T-cell (primary cell): Measurements from ENCODE around the gene NAB1. TPM values are rescaled to one million over a fixed set of nuclear protein-coding genes. Genes with fewer than 3 reads are reported as not detected.

Source experiments
- ATAC-seq, 4 experiments: fragments of 200-7000 bp in 3 of 4; fragments of 150-1000 bp in 1 of 4; cut with Tn5 transposase; replicated peaks in 1 of 4; 1 replicate in 3 of 4; 2 replicates in 1 of 4; pipeline ENCODE4 v1.10.0; 2021; ENCODE audit warnings: moderate library complexity in 3 of 4, mild to moderate bottlenecking in 2 of 4, moderate number of reproducible peaks in 1 of 4
- CTCF ChIA-PET, 2 donors: fragments of 300-600 bp; sonication (Branson Sonifier 250); formaldehyde crosslinking; loops; one replicate each; lab custom pipeline; 2022; ENCODE audit warnings: antibody characterized with exemption in 2 of 2; lab: Charles Lee
- POLR2A ChIA-PET, 2 donors: fragments of 300-600 bp; sonication (Branson Sonifier 250); formaldehyde crosslinking; loops; one replicate each; lab custom pipeline; 2022; ENCODE audit warnings: antibody characterized with exemption in 2 of 2; lab: Charles Lee
- DNase-seq, 35 experiments: peaks; one replicate each; pipeline versions ENCODE4 v3.0.0 to v3.0.0-alpha.2; 2013 to 2023
- H3K27ac ChIP-seq: one replicate; pipeline ENCODE4 v1.5.1; 2013; ENCODE audit warnings: low read length
- H3K27me3 ChIP-seq, 2 experiments: replicated peaks in 1 of 2; 1 replicate in 1 of 2; 2 replicates in 1 of 2; pipeline versions ENCODE4 v1.6.1 to v1.7.0; 2013; ENCODE audit warnings: low read length in 1 of 2, mixed read lengths in 1 of 2; ENCODE audit not compliant: control insufficient read depth in 2 of 2, insufficient read depth in 2 of 2; ENCODE audit errors: extremely low read depth in 1 of 2
- H3K36me3 ChIP-seq, 2 donors: 1 replicate in 1 of 2; 2 replicates in 1 of 2; pipeline versions ENCODE4 v1.6.1 to v1.7.0; 2013; ENCODE audit warnings: low read length in 1 of 2; ENCODE audit not compliant: control insufficient read depth in 2 of 2, insufficient read depth in 1 of 2; ENCODE audit errors: extremely low read depth in 1 of 2
- H3K4me1 ChIP-seq, 2 experiments: 1 replicate in 1 of 2; 2 replicates in 1 of 2; pipeline versions ENCODE4 v1.6.1 to v1.7.0; 2013; ENCODE audit warnings: low read length in 2 of 2, mixed read lengths in 1 of 2; ENCODE audit not compliant: insufficient read depth in 2 of 2, control insufficient read depth in 1 of 2; ENCODE audit errors: extremely low read depth in 1 of 2
- H3K4me3 ChIP-seq, 2 donors: 1 replicate in 1 of 2; 2 replicates in 1 of 2; pipeline versions ENCODE4 v1.5.1 to v1.7.0; 2013; ENCODE audit warnings: mild to moderate bottlenecking in 2 of 2, low read length in 1 of 2, moderate library complexity in 1 of 2; ENCODE audit not compliant: control insufficient read depth in 1 of 2; ENCODE audit errors: extremely low read depth in 1 of 2
- H3K9me3 ChIP-seq: 2 replicates; pipeline ENCODE4 v1.7.0; 2013
- H3K27ac Mint-ChIP-seq, 2 donors: one replicate each; pipeline ENCODE4 v1.8.0; 2020 to 2021; ENCODE audit warnings: mild to moderate bottlenecking in 2 of 2, mixed read lengths in 2 of 2
- H3K27me3 Mint-ChIP-seq, 2 donors: one replicate each; pipeline ENCODE4 v1.8.0; 2021 to 2022; ENCODE audit warnings: mixed read lengths in 2 of 2
- H3K36me3 Mint-ChIP-seq: one replicate; pipeline ENCODE4 v1.8.0; 2021; ENCODE audit warnings: mixed read lengths
- H3K4me1 Mint-ChIP-seq, 3 donors: one replicate each; pipeline ENCODE4 v1.8.0; 2020 to 2022; ENCODE audit warnings: mixed read lengths in 3 of 3, mild to moderate bottlenecking in 1 of 3
- H3K4me3 Mint-ChIP-seq, 3 donors: one replicate each; pipeline ENCODE4 v1.8.0; 2020 to 2022; ENCODE audit warnings: mild to moderate bottlenecking in 3 of 3, mixed read lengths in 3 of 3, moderate library complexity in 3 of 3
- H3K9me3 Mint-ChIP-seq, 3 donors: one replicate each; pipeline ENCODE4 v1.8.0; 2020 to 2022; ENCODE audit warnings: mixed read lengths in 3 of 3
- WGBS: methylation state at CpG from one replicate; pipeline ENCODE4 v1.1.5; 2013; ENCODE audit warnings: missing lambda C conversion rate; ENCODE audit not compliant: insufficient coverage; 5-methylcytosine and 5-hydroxymethylcytosine counted together
- total RNA-seq, 35 experiments: library from RNA in 6 of 35; stranded (reverse) in 6 of 35; fragments of 120-200 nt in 1 of 35; gene quantifications; one replicate each; pipeline versions ENCODE4 v1.2.1 to v1.2.4 and lab custom pipeline; 2013 to 2026

The NAB1 gene
- total RNA-seq (10 to 100 TPM; 17.7 to 22.1 (median 19.2) TPM), total RNA-seq (lab: John Stamatoyannopoulos, UW) (35.2 to 237 (median 45.5) reads per million in 29 experiments)
- 31.8 TPM for total RNA-seq (2013)

GRCh38 chr2:190649035-190649797, at the start of gene NAB1:
TSS of gene NAB1 (plus strand) at chr2:190649083. CDS start at chr2:190659177, 10,094 bp downstream.
- Histone ChIP-seq H3K27me3 (no peaks in the 10 kb centered on the region), H3K9me3 (no peaks in the 10 kb centered on the region), H3K4me3 (peak within 1 kb of the TSS; percentile 82 to 92), H3K27ac (peak within 1 kb of the TSS; percentile 90), H3K36me3 (no peaks in the 10 kb centered on the region), H3K4me1 (peaks cover 13% of the 10 kb centered on the region in 2 experiments)
- H3K9me3 Mint-ChIP-seq: no peaks in the 10 kb centered on the region
- no peaks in the 10 kb centered on the region for H3K27me3 Mint-ChIP-seq
- peak within 1 kb of the TSS; percentile 82 to 91 for H3K27ac Mint-ChIP-seq
- H3K4me1 Mint-ChIP-seq: peaks cover 38 to 41% (median 41%) of the 10 kb centered on the region in 3 donors
- peak in 31 of 35 experiments; percentile 10 to 75 (median 42) for DNase-seq
- ChIA-PET POLR2A (no interaction called here), CTCF (interaction anchor here in 1 of 2 donors (2.3 kb wide), 1 partner anchor 30 kb away, joined by 17 read pairs; no protein-coding TSS in a partner anchor)
- H3K36me3 Mint-ChIP-seq: no peaks in the 10 kb centered on the region
- under 1% methylated on average over 58 of the region's 95 CpGs for WGBS
- peak within 1 kb of the TSS; percentile 90 to 93 (median 91) for H3K4me3 Mint-ChIP-seq
- ATAC-seq: peak; percentile 42 to 67 (median 64)

GRCh38 chr2:190599546-190600220, 49.2 kb upstream of the NAB1 start:
- Mint-ChIP-seq H3K27me3 (no peaks in the 10 kb centered on the region), H3K36me3 (no peaks in the 10 kb centered on the region), H3K4me3 (no peak overlapping the region), H3K27ac (no peak overlapping the region), H3K4me1 (peaks cover 11 to 15% (median 14%) of the 10 kb centered on the region in 3 donors), H3K9me3 (no peaks in the 10 kb centered on the region)
- WGBS: 100% methylated on average over 5 of the region's 8 CpGs
- no peaks in the 10 kb centered on the region for H3K36me3 ChIP-seq
- H3K4me1 ChIP-seq: peaks cover 0 to 4% of the 10 kb centered on the region in 2 experiments
- no peaks in the 10 kb centered on the region for H3K27me3 ChIP-seq
- H3K27ac ChIP-seq: no peak overlapping the region
- no peak for ATAC-seq
- H3K9me3 ChIP-seq: no peaks in the 10 kb centered on the region
- ChIA-PET POLR2A (no interaction called here), CTCF (interaction anchor here (0.6 to 1.0 kb wide), 3 partner anchors 13 to 229 kb away, joined by 3 read pairs; no protein-coding TSS in a partner anchor)
- DNase-seq: no peak
- no peak overlapping the region for H3K4me3 ChIP-seq

GRCh38 chr2:190600293-190601103, 48.4 kb upstream of the NAB1 start:
- no peaks in the 10 kb centered on the region for H3K36me3 ChIP-seq
- H3K9me3 Mint-ChIP-seq: no peaks in the 10 kb centered on the region
- CTCF ChIA-PET: no interaction called here
- POLR2A ChIA-PET: no interaction called here
- H3K27ac ChIP-seq: no peak overlapping the region
- no peaks in the 10 kb centered on the region for H3K27me3 ChIP-seq
- H3K4me3 ChIP-seq: no peak overlapping the region
- H3K4me3 Mint-ChIP-seq: no peak overlapping the region
- no peak for ATAC-seq
- DNase-seq: no peak
- H3K27me3 Mint-ChIP-seq: no peaks in the 10 kb centered on the region
- WGBS: 89% methylated on average over 4 of the region's 5 CpGs
- no peaks in the 10 kb centered on the region for H3K9me3 ChIP-seq
- peaks cover 11 to 15% (median 14%) of the 10 kb centered on the region in 3 donors for H3K4me1 Mint-ChIP-seq
- H3K4me1 ChIP-seq: peaks cover 0 to 4% of the 10 kb centered on the region in 2 experiments
- no peaks in the 10 kb centered on the region for H3K36me3 Mint-ChIP-seq
- peak overlapping the region in 1 of 2 donors; percentile 50 for H3K27ac Mint-ChIP-seq

DNA sequence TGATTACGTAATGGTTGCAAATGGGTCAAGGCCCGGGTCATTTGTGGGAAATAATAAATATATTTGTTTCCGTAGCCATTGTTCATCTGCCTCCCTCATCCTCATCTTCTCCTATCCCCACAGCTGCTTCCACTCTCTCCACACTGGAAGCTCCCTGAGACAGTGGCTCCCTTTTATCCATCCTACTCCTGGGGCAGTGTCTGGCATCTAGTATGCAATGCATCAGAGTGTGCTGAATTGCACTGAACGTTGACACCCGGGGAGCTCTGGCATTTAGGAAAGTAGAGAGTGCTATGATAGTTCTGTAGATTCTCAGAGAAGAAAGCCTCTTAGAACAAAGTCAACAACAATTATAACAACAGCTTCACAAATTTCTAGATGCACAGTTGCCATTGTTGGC, 45.5 kb upstream of the NAB1 start:
- H3K27me3 Mint-ChIP-seq: no peaks in the 10 kb centered on the region
- WGBS: no CpG with 5 or more reads among the region's 5 CpGs
- Histone ChIP-seq H3K4me3 (no peak overlapping the region), H3K9me3 (no peaks in the 10 kb centered on the region), H3K36me3 (no peaks in the 10 kb centered on the region), H3K27me3 (no peaks in the 10 kb centered on the region), H3K4me1 (peaks cover 0 to 4% of the 10 kb centered on the region in 2 experiments), H3K27ac (no peak overlapping the region)
- no peak overlapping the region for H3K27ac Mint-ChIP-seq
- no peaks in the 10 kb centered on the region for H3K36me3 Mint-ChIP-seq
- DNase-seq (no peak), ATAC-seq (no peak)
- ChIA-PET POLR2A (interaction anchor here in 1 of 2 donors (0.7 kb wide), 1 partner anchor 164 kb away, joined by 3 read pairs; no protein-coding TSS in a partner anchor), CTCF (no interaction called here)
- H3K4me1 Mint-ChIP-seq: peaks cover 11 to 15% (median 14%) of the 10 kb centered on the region in 3 donors
- H3K4me3 Mint-ChIP-seq: no peak overlapping the region
- no peaks in the 10 kb centered on the region for H3K9me3 Mint-ChIP-seq

DNA sequence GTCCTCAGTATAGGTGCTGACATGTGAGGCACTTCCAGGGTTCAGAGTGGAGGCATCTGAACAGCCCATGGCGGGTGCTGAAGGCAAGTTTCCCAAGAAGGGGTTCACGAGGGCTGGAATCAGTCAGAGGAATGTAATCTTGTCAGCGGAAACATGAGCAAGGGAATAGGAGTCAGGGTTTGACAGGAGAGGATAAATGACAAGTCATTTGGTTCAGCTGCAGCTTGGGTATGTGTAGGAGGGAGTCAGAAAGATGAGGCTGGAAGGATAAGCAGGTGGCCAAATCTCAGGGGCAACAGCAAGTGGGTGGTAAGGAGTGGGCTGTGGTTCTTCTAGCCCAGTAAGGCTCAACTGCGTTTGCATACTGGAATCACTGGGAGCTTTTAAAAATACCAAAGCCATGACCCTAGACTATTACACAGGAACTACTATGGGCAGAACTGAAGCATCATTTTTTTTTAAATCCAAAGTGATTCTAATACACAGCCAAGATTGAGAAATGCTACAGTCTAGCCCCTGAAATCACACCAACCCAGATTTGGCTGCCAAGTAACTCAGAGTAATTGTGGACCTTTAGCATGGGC, 41.8 kb upstream of the NAB1 start:
- POLR2A ChIA-PET: no interaction called here
- ATAC-seq: no peak

More for the DNA sequence above, 41.8 kb upstream of the NAB1 start:
- no peaks in the 10 kb centered on the region for H3K27me3 ChIP-seq
- H3K9me3 ChIP-seq: no peaks in the 10 kb centered on the region
- Mint-ChIP-seq H3K27ac (no peak overlapping the region), H3K9me3 (no peaks in the 10 kb centered on the region), H3K4me3 (no peak overlapping the region), H3K27me3 (no peaks in the 10 kb centered on the region), H3K4me1 (no peaks in the 10 kb centered on the region), H3K36me3 (no peaks in the 10 kb centered on the region)
- CTCF ChIA-PET: interaction anchor here in 1 of 2 donors (0.6 kb wide), 1 partner anchor 14 kb away, joined by 3 read pairs; no protein-coding TSS in a partner anchor
- H3K4me1 ChIP-seq: no peaks in the 10 kb centered on the region
- 53% methylated on average over 3 of the region's 4 CpGs for WGBS
- no peak overlapping the region for H3K27ac ChIP-seq
- no peak overlapping the region for H3K4me3 ChIP-seq
- DNase-seq: no peak
- no peaks in the 10 kb centered on the region for H3K36me3 ChIP-seq
